GM12878 (cell line): Measurements from ENCODE around the gene WDR19. TPM values are rescaled to one million over a fixed set of nuclear protein-coding genes. Genes with fewer than 3 reads are reported as not detected.

Experiments
- ATAC-seq: fragments of 200-7000 bp; cut with Tn5 transposase; 3 replicates; pipeline ENCODE4 v1.9.1; 2020; ENCODE audit warnings: mild to moderate bottlenecking, moderate library complexity
- BruUV-seq: library from RNA; stranded (reverse); fragments of 400-500 nt; replicated peaks from 2 replicates; lab custom pipeline; 2021; lab: Mats Ljungman, UMichigan
- CTCF ChIA-PET: fragments of 300-600 bp; sonication (Branson Sonifier 250); formaldehyde crosslinking; extraction: SDS; loops from one replicate; lab custom pipeline; 2021; ENCODE audit warnings: inconsistent platforms; lab: Yijun Ruan, JAX
- POLR2A ChIA-PET: fragments of 350-600 bp; formaldehyde crosslinking; extraction: SDS; loops from one replicate; lab custom pipeline; 2021; ENCODE audit warnings: inconsistent platforms; lab: Charles Lee
- RAD21 ChIA-PET: fragments of 300-600 bp; sonication (Branson Sonifier 250); formaldehyde crosslinking; loops from one replicate; lab custom pipeline; 2023; ENCODE audit warnings: antibody characterized with exemption; ENCODE audit not compliant: unreplicated experiment; lab: Charles Lee
- SMC1A ChIA-PET: fragments of 300-600 bp; sonication (Branson Sonifier 250); formaldehyde crosslinking; loops from one replicate; lab custom pipeline; 2023; ENCODE audit not compliant: unreplicated experiment, uncharacterized antibody; lab: Charles Lee
- DNase-seq: peaks from one replicate; pipeline ENCODE4 v3.0.0-alpha.2; 2011; ENCODE audit warnings: low read depth, low spot score
- FAIRE-seq: peaks from 3 replicates; lab custom pipeline; 2011; peaks lifted over from hg19 to GRCh38; lab: Jason Lieb, UNC
- H2AFZ ChIP-seq: 2 replicates; pipeline ENCODE4 v1.6.0; 2011; ENCODE audit warnings: low read depth, low read length, control low read depth; ENCODE audit not compliant: control insufficient read depth
- H3K27ac ChIP-seq: 2 replicates; pipeline ENCODE4 v1.5.1; 2011; ENCODE audit warnings: control low read depth; ENCODE audit not compliant: control insufficient read depth, insufficient read depth
- H3K27me3 ChIP-seq, 2 experiments: replicated peaks in 1 of 2; 2 replicates each; pipeline versions ENCODE4 v1.6.0 to v1.6.1; 2011; ENCODE audit warnings: low read length in 1 of 2; ENCODE audit not compliant: control insufficient read depth in 2 of 2, insufficient read depth in 2 of 2
- H3K36me3 ChIP-seq, 2 experiments: 2 replicates each; pipeline ENCODE4 v1.5.1; 2011; ENCODE audit warnings: low read length in 1 of 2; ENCODE audit not compliant: control insufficient read depth in 2 of 2, insufficient read depth in 2 of 2
- H3K4me1 ChIP-seq: 2 replicates; pipeline ENCODE4 v1.6.1; 2011; ENCODE audit warnings: mild to moderate bottlenecking, low read length, moderate library complexity, mixed read lengths; ENCODE audit not compliant: control insufficient read depth, insufficient read depth
- H3K4me2 ChIP-seq: 2 replicates; pipeline ENCODE4 v1.6.0; 2011; ENCODE audit warnings: control low read depth; ENCODE audit not compliant: control insufficient read depth, insufficient read depth
- H3K4me3 ChIP-seq: fragments of 200-600 bp; sonication (generic); 2 replicates; pipeline ENCODE4 v1.5.1; 2016
- H3K79me2 ChIP-seq: 2 replicates; pipeline ENCODE4 v1.6.0; 2011; ENCODE audit warnings: low read length; ENCODE audit not compliant: control insufficient read depth, insufficient read depth
- H3K9ac ChIP-seq: 2 replicates; pipeline ENCODE4 v1.8.0; 2011; ENCODE audit warnings: low read length, control low read depth, mixed read lengths; ENCODE audit not compliant: control insufficient read depth, insufficient read depth
- H3K9me3 ChIP-seq: replicated peaks from 3 replicates; pipeline ENCODE4 v1.5.1; 2011; ENCODE audit warnings: mild to moderate bottlenecking, low read length; ENCODE audit not compliant: control insufficient read depth, insufficient read depth
- H4K20me1 ChIP-seq: 2 replicates; pipeline ENCODE4 v1.6.0; 2011; ENCODE audit not compliant: control insufficient read depth, insufficient read depth
- ASH2L ChIP-seq: fragments of 300-600, 200-600 bp; sonication (generic); IDR thresholded peaks from 2 replicates; pipeline ENCODE4 v1.6.1; 2017; ENCODE audit warnings: low read depth, mild to moderate bottlenecking, borderline replicate concordance
- ATF7 ChIP-seq: fragments of 450-650 bp; IDR thresholded peaks from 2 replicates; pipeline ENCODE4 v1.6.1; 2016; ENCODE audit warnings: low read depth, mild to moderate bottlenecking
- BMI1 ChIP-seq: fragments of 450-650 bp; IDR thresholded peaks from 2 replicates; pipeline ENCODE4 v1.6.1; 2016; ENCODE audit warnings: mild to moderate bottlenecking, moderate library complexity, borderline replicate concordance
- CBFB ChIP-seq: IDR thresholded peaks from 2 replicates; pipeline ENCODE4 v1.6.1; 2016; ENCODE audit warnings: antibody characterized with exemption, low read depth
- CEBPB ChIP-seq, 2 experiments: fragments of 150-350 bp in 1 of 2; IDR thresholded peaks; 2 replicates each; pipeline ENCODE4 v1.6.1; 2012 to 2014; ENCODE audit warnings: low read depth in 2 of 2, low read length in 2 of 2, borderline replicate concordance in 1 of 2, inconsistent platforms in 1 of 2
- E2F8 ChIP-seq: fragments of 450-650 bp; IDR thresholded peaks from 2 replicates; pipeline ENCODE4 v1.6.1; 2018; ENCODE audit warnings: mild to moderate bottlenecking, low read depth, moderate library complexity; ENCODE audit not compliant: partially characterized antibody
- EED ChIP-seq: sonication (generic); IDR thresholded peaks from 2 replicates; pipeline ENCODE4 v1.6.1; 2016; ENCODE audit warnings: antibody characterized with exemption, low read depth
- FOXM1 ChIP-seq: IDR thresholded peaks from 2 replicates; pipeline ENCODE4 v1.6.1; 2012; ENCODE audit warnings: low read depth, mild to moderate bottlenecking, inconsistent platforms, low read length, moderate library complexity
- IKZF2 ChIP-seq, 2 experiments: fragments of 450-650 bp; IDR thresholded peaks; 2 replicates each; pipeline ENCODE4 v1.6.1; 2017; ENCODE audit warnings: mild to moderate bottlenecking in 2 of 2, moderate library complexity in 2 of 2
- MAX ChIP-seq: IDR thresholded peaks from 2 replicates; pipeline ENCODE4 v1.6.1; 2012; ENCODE audit warnings: low read depth, low read length, improper control_type of control experiment
- MEF2B ChIP-seq: fragments of 450-650 bp; IDR thresholded peaks from 2 replicates; pipeline ENCODE4 v1.6.1; 2018; ENCODE audit warnings: mild to moderate bottlenecking, moderate library complexity; ENCODE audit not compliant: partially characterized antibody, poor library complexity, severe bottlenecking
- MTA2 ChIP-seq: fragments of 450-650 bp; IDR thresholded peaks from 2 replicates; pipeline ENCODE4 v1.6.1; 2016; ENCODE audit warnings: low read depth, mild to moderate bottlenecking, moderate library complexity
- PBX3 ChIP-seq: IDR thresholded peaks from 2 replicates; pipeline ENCODE4 v1.6.1; 2011; ENCODE audit warnings: mild to moderate bottlenecking, low read depth, low read length, moderate library complexity; ENCODE audit not compliant: insufficient replicate concordance
- RELB ChIP-seq: fragments of 450-650 bp; IDR thresholded peaks from 2 replicates; pipeline ENCODE4 v1.6.1; 2017; ENCODE audit warnings: low read depth, mild to moderate bottlenecking, moderate library complexity
- SMAD5 ChIP-seq: IDR thresholded peaks from 2 replicates; pipeline ENCODE4 v1.6.1; 2016; ENCODE audit warnings: antibody characterized with exemption, low read depth
- TAF1 ChIP-seq: IDR thresholded peaks from 2 replicates; pipeline ENCODE4 v1.6.1; 2011; ENCODE audit warnings: mild to moderate bottlenecking, low read depth, low read length, borderline replicate concordance
- TARDBP ChIP-seq: IDR thresholded peaks from 2 replicates; pipeline ENCODE4 v1.6.1; 2016; ENCODE audit warnings: borderline replicate concordance
- YY1 ChIP-seq: IDR thresholded peaks from 2 replicates; pipeline ENCODE4 v1.6.1; 2011; ENCODE audit warnings: low read depth, mild to moderate bottlenecking, low read length
- ZNF217 ChIP-seq: fragments of 450-650 bp; IDR thresholded peaks from 2 replicates; pipeline ENCODE4 v1.6.1; 2017; ENCODE audit warnings: antibody characterized with exemption, mild to moderate bottlenecking
- in situ Hi-C: fragments of 300-500 bp; cut with MboI; formaldehyde crosslinking; loops from 9 replicates; pipeline ENCODE4 v1.14.3; 2018; ENCODE audit warnings: mixed read lengths
- intact Hi-C: fragments of 100-400 bp; cut with micrococcal nuclease; formaldehyde crosslinking; loops from one replicate; pipeline ENCODE4 v1.14.2; 2022; ENCODE audit not compliant: unreplicated experiment
- polyA plus RNA-seq, 11 experiments: library from polyadenylated mRNA; depleted of rRNA in 4 of 11; unstranded in 6 of 11; stranded (reverse) in 5 of 11; fragments of >200 nt; fragmentation: Nextera tagmentation in 4 of 11; fragmentation: Illumina TruSeq in 1 of 11; extraction: Ambion mirVana in 4 of 11; extraction: Trizol in 1 of 11; gene quantifications; 1 replicate in 1 of 11; 2 replicates in 10 of 11; pipeline versions ENCODE4 v1.2.1 to v1.2.3, GENCODE V29; 2011 to 2016; ENCODE audit warnings: inconsistent platforms in 2 of 11, missing spikeins in 2 of 11, low read depth in 1 of 11
- total RNA-seq, 4 experiments: library from RNA; depleted of rRNA in 3 of 4; stranded (reverse); fragments of >200 nt in 3 of 4; fragmentation: Illumina TruSeq in 1 of 4; extraction: Trizol in 1 of 4; gene quantifications; 2 replicates each; pipeline versions ENCODE4 v1.2.1 to v1.2.3, GENCODE V29; 2013 to 2021

WDR19 gene
- total and polyA plus RNA-seq, 10 of the 15 experiments (the other 5 are each of a cell fraction or from before 2014, with no cell fraction given), result 3.5 to 15.4 (median 7.3) TPM

GRCh38 chr4:39320381-39321115, 138.2 kb downstream of the WDR19 start:
- no peaks in the 10 kb centered on the region for H3K27me3 ChIP-seq
- in situ Hi-C loops, result no loop called here
- H3K9me3 ChIP-seq, result no peaks in the 10 kb centered on the region
- H3K4me1 ChIP-seq, result no peaks in the 10 kb centered on the region
- peaks cover 1 to 18% of the 10 kb centered on the region in 2 experiments; a peak in 3 of 4 replicates for H3K36me3 ChIP-seq
- RAD21 ChIA-PET, result interaction anchor here (0.5 to 0.7 kb wide), 2 partner anchors 34 to 678 kb away, joined by 3 to 4 read pairs; no protein-coding TSS in a partner anchor
- intact Hi-C loops, result no loop called here
- H3K4me3 ChIP-seq, result no peak overlapping the region
- no peaks in the 10 kb centered on the region for H3K79me2 ChIP-seq
- FAIRE-seq (no peak), ATAC-seq (no peak), DNase-seq (no peak)
- H3K4me2 ChIP-seq, result no peak overlapping the region
- CTCF ChIA-PET, result interaction anchor here (0.5 to 0.7 kb wide), 3 partner anchors 127 to 418 kb away, joined by 3 to 4 read pairs (median 3); no protein-coding TSS in a partner anchor
- no peak overlapping the region for H2AFZ ChIP-seq
- no peaks in the 10 kb centered on the region for H4K20me1 ChIP-seq
- H3K9ac ChIP-seq, result no peak overlapping the region
- SMC1A ChIA-PET, result interaction anchor here (0.7 to 1.6 kb wide), 5 partner anchors 16 to 45 kb away, joined by 3 to 6 read pairs (median 4); partner anchors contain the start of gene RFC1
- POLR2A ChIA-PET, result interaction anchor here (0.6 to 0.7 kb wide), 3 partner anchors 42 to 345 kb away, joined by 3 to 4 read pairs (median 3); no protein-coding TSS in a partner anchor
- no TSS peak for BruUV-seq
- H3K27ac ChIP-seq, result no peak overlapping the region
- TF ChIP-seq IKZF2 (IDR thresholded peaks at IDR 0.05) (no peak), SMAD5 (no peak), MAX (no peak), ZNF217 (no peak), FOXM1 (no peak), RELB (no peak), TAF1 (no peak), MTA2 (no peak), E2F8 (no peak), TARDBP (no peak), ASH2L (no peak), EED (no peak), CBFB (no peak), CEBPB (IDR thresholded peaks at IDR 0.05; ENCODE audit: borderline replicate concordance in 1 of 2, low read depth in 2 of 2, low read length in 2 of 2) (no peak), YY1 (no peak), BMI1 (no peak), MEF2B (no peak), ATF7 (no peak), PBX3 (no peak)
